Activated CD4-positive, alpha-beta T cell treated with anti-CD3 and anti-CD28 coated beads, Interleukin-2, amount 50 U/mL, for 24 hours (primary cell): ENCODE results near the gene PLEKHA8.
A peak's percentile ranks its signal among the peaks of the same experiment; 100 is the strongest.

Experiments
- DNase-seq, 2 donors: peaks; one replicate each; pipeline ENCODE4 v3.0.0-alpha.2; 2020; ENCODE audit warnings: low read depth in 1 of 2, low spot score in 1 of 2

Gene PLEKHA8

GRCh38 chr7:30022991-30023390 is 5.2 kb upstream of the PLEKHA8 start:
- no peak for DNase-seq

- no peak for DNase-seq
Measured at GRCh38 chr7:30023524-30023923, 4.7 kb upstream of the PLEKHA8 start.

GRCh38 chr7:30026229-30027064 is 1.8 kb upstream of the PLEKHA8 start, which contains the start of gene FKBP14:
Gene FKBP14, minus strand, starts transcription at chr7:30026702. Its CDS starts 194 bp downstream, at chr7:30026508.
- DNase-seq, result peak; percentile 72 to 90

GRCh38 chr7:30027065-30027456 is 1.2 kb upstream of the PLEKHA8 start:
- no peak for DNase-seq

- DNase-seq, result no peak
Measured at GRCh38 chr7:30027740-30028215, 434 bp upstream of the PLEKHA8 start.

- no peak for DNase-seq
Measured at GRCh38 chr7:30028749-30029635, 780 bp downstream of the PLEKHA8 start.

- no peak for DNase-seq
Measured at GRCh38 chr7:30029696-30030095, 1.5 kb downstream of the PLEKHA8 start.

- no peak for DNase-seq
Measured at GRCh38 chr7:30032310-30033125, 4.3 kb downstream of the PLEKHA8 start.

- DNase-seq, result no peak
Measured at GRCh38 chr7:30034501-30034900, 6.3 kb downstream of the PLEKHA8 start.

GRCh38 chr7:30036220-30036619 is 8.0 kb downstream of the PLEKHA8 start:
- DNase-seq, result no peak

GRCh38 chr7:30038196-30038980 is 10.2 kb downstream of the PLEKHA8 start:
- no peak for DNase-seq

GRCh38 chr7:30040938-30041337 is 12.7 kb downstream of the PLEKHA8 start:
- no peak for DNase-seq

- DNase-seq, result no peak
Measured at GRCh38 chr7:30041526-30042269, 13.5 kb downstream of the PLEKHA8 start.

- DNase-seq, result no peak
Measured at GRCh38 chr7:30046127-30046770, 18.0 kb downstream of the PLEKHA8 start.

GRCh38 chr7:30047124-30047523 is 18.9 kb downstream of the PLEKHA8 start:
- DNase-seq, result no peak

- no peak for DNase-seq
Measured at GRCh38 chr7:30048582-30048981, 20.4 kb downstream of the PLEKHA8 start.

GRCh38 chr7:30049173-30049572 is 21.0 kb downstream of the PLEKHA8 start:
- no peak for DNase-seq

GRCh38 chr7:30053068-30053467 is 24.9 kb downstream of the PLEKHA8 start:
- no peak for DNase-seq

- no peak for DNase-seq
Measured at GRCh38 chr7:30057741-30058140, 29.5 kb downstream of the PLEKHA8 start.
